Colonic mucosa (tissue), 4 donors: Measurements from ENCODE around the gene PRKCE. TPM values are rescaled to one million over a fixed set of nuclear protein-coding genes. Genes with fewer than 3 reads are reported as not detected.

Experiments
- DNase-seq: peaks from one replicate; pipeline ENCODE4 v3.0.0-alpha.2; 2020
- H3K27ac ChIP-seq: fragments of 200-600 bp; one replicate; pipeline ENCODE4 v1.8.0; 2021
- H3K27me3 ChIP-seq: fragments of 200-600 bp; one replicate; pipeline ENCODE4 v1.8.0; 2021
- H3K36me3 ChIP-seq: fragments of 200-600 bp; one replicate; pipeline ENCODE4 v1.8.0; 2021
- H3K4me1 ChIP-seq: fragments of 200-600 bp; one replicate; pipeline ENCODE4 v1.8.0; 2021; ENCODE audit warnings: mild to moderate bottlenecking
- H3K4me3 ChIP-seq: fragments of 200-600 bp; one replicate; pipeline ENCODE4 v1.8.0; 2021
- H3K9ac ChIP-seq, 2 donors: one replicate each; pipeline ENCODE4 v1.7.0; 2013; ENCODE audit warnings: control low read depth in 2 of 2, low read depth in 2 of 2, low read length in 2 of 2
- H3K9me3 ChIP-seq: fragments of 200-600 bp; one replicate; pipeline ENCODE4 v1.8.0; 2021
- CTCF ChIP-seq: fragments of 200-600 bp; IDR thresholded peaks from one replicate; pipeline ENCODE4 v1.8.0; 2022; ENCODE audit warnings: antibody characterized with exemption, mild to moderate bottlenecking
- intact Hi-C: fragments of 100-400 bp; cut with DNase I; formaldehyde crosslinking; loops from one replicate; pipeline ENCODE4 v1.14.1; 2022
- total RNA-seq, 2 donors: library from RNA; stranded (reverse); fragmentation: NEBNext Ultra II Directional in 1 of 2; extraction: Animal tissue kit (Norgen Biotek cat#: 25700) in 1 of 2; gene quantifications; one replicate each; pipeline ENCODE4 v1.2.1, GENCODE V29; 2021
- donor health status: healthy.
- donor health status: DM: no; HTN: no; CAD: no.
- donor health status: DM: no; HTN: no; CAD: no.

Gene PRKCE
- total RNA-seq, 2 donors from 2014 or later: 17.5 to 25.8 TPM

- H3K4me3 ChIP-seq: no peak overlapping the region
- H3K9ac ChIP-seq: no peak overlapping the region
- H3K9me3 ChIP-seq: no peaks in the 10 kb centered on the region
- no peak for TF ChIP-seq CTCF
- no peaks in the 10 kb centered on the region for H3K36me3 ChIP-seq
- no peak for DNase-seq
- H3K4me1 ChIP-seq: no peaks in the 10 kb centered on the region
- H3K27ac ChIP-seq: no peak overlapping the region
- intact Hi-C loops: no loop called here
- no peaks in the 10 kb centered on the region for H3K27me3 ChIP-seq
Measured at GRCh38 chr2:46026431-46026830, 375.0 kb downstream of the PRKCE start.

- intact Hi-C loops: no loop called here
- TF ChIP-seq CTCF: no peak
- H3K9me3 ChIP-seq: no peaks in the 10 kb centered on the region
- H3K36me3 ChIP-seq: no peaks in the 10 kb centered on the region
- no peak for DNase-seq
- H3K4me1 ChIP-seq: no peaks in the 10 kb centered on the region
- H3K9ac ChIP-seq: no peak overlapping the region
- H3K4me3 ChIP-seq: no peak overlapping the region
- no peak overlapping the region for H3K27ac ChIP-seq
- H3K27me3 ChIP-seq: no peaks in the 10 kb centered on the region
Measured at GRCh38 chr2:46029332-46029811, 377.9 kb downstream of the PRKCE start.

DNA sequence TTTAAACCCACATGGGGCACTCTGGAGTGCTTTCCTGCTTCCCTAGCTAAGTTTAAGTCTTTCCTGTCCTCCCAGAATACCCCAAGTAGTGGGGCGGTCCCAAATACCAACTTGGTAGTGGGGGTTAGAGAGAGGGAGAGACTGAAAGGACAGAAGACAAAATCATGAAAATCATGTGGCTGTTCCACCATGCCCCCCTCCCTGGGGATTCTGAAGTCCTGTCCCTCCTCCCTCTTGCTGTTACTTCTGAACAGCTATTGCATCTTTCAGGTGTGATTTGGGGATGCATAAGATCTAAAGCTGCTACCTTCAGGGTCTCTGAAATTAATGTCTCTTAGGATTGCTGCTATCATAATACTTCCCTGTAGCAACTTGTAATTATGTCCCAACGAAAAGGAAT is 378.9 kb downstream of the PRKCE start:
- Histone ChIP-seq H3K4me1 (no peaks in the 10 kb centered on the region), H3K9ac (no peak overlapping the region), H3K9me3 (no peaks in the 10 kb centered on the region), H3K27me3 (no peaks in the 10 kb centered on the region), H3K27ac (no peak overlapping the region), H3K36me3 (no peaks in the 10 kb centered on the region), H3K4me3 (no peak overlapping the region)
- DNase-seq: no peak
- intact Hi-C loops: no loop called here
- TF ChIP-seq CTCF: no peak

DNA sequence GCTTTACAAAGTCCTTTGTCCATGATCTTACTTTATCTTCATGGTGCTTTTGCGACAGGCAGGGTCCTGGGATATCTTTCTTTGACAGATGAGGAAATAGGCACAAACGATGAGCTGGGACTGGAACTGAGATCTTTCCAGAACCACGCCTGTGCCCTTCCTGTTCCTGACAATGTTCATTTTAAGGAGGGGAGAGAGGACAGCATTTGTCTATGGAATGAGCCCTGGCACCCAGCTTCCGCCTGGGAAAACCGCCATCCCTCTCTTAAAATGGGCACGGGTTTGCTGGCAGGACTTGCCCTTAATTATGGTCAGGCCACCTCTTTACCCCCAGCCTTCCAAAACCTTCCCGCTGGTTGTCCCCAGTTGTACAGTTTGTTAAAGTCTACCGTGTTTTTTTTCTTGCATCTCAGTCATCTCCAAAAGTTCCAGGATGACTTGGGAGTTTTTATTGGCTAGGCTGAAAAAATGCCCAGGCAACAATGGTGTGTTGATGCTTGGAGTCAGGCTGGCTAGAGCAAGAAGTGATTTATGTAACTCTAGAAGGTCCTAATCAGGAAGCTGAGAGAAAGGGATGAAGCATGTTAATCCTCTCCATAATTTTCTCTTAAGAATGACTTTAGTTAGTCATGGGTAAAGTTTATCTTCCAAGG is 380.8 kb downstream of the PRKCE start:
- H3K27ac ChIP-seq: no peak overlapping the region
- intact Hi-C loops: no loop called here

DNA sequence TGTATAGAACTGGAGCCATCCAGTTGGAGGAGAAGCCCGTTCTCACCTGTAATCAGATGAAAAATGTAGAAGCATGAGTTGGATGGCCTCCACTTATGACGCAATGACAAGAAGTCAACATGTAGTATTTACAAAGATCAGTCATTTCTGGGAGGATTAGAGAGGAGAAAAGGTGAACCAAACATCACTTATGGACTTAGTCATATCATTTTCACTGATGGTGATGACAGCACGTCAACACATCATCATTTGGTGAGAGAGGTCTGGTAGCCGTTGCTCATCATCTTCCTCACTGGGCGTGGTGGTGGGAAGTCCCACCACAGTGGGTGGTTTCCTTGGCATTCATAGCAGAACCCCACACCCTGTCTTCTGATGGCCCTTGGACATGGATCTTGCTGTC is 381.5 kb downstream of the PRKCE start:
- Histone ChIP-seq H3K4me3 (no peak overlapping the region), H3K36me3 (no peaks in the 10 kb centered on the region), H3K9ac (no peak overlapping the region), H3K4me1 (peaks cover 1% of the 10 kb centered on the region), H3K9me3 (no peaks in the 10 kb centered on the region), H3K27me3 (no peaks in the 10 kb centered on the region), H3K27ac (no peak overlapping the region)
- TF ChIP-seq CTCF: no peak
- intact Hi-C loops: no loop called here
- no peak for DNase-seq

More for the DNA sequence above, 380.8 kb downstream of the PRKCE start:
- no peaks in the 10 kb centered on the region for H3K27me3 ChIP-seq
- no peak overlapping the region for H3K4me3 ChIP-seq
- H3K4me1 ChIP-seq: no peaks in the 10 kb centered on the region
- H3K9ac ChIP-seq: no peak overlapping the region
- no peak for DNase-seq
- no peak for TF ChIP-seq CTCF
- H3K36me3 ChIP-seq: no peaks in the 10 kb centered on the region
- H3K9me3 ChIP-seq: no peaks in the 10 kb centered on the region
